GM12873 (cell line): ENCODE results near the gene TAS2R31.

Experiments
- TF ChIP-seq, protein P1 (sequence below): IDR thresholded peaks from 2 replicates; pipeline ENCODE4 v1.5.1; 2012; ENCODE audit warnings: low read depth, mild to moderate bottlenecking, moderate library complexity, low read length, control low read depth; ENCODE audit not compliant: insufficient read depth; ENCODE audit errors: missing control alignments

Gene TAS2R31

DNA sequence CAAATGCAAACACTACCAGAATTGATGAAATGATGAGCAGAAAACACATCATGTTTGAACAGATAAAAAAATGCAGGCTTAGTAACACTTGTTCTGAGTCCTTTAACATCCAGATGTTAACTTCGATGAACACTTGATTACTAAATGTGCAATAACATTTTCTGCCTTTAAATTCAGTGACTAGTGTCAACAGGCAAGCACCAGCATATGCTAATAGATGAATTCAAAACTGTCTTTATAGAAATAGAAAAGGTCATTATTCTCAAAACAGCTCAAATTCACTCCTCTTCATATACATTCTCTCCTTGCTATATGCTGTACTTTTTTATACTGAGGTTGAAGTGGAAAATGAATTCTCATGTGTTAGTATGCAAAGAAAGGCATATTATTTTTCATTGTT, 8.7 kb downstream of the TAS2R31 start, which contains the start of gene TAS2R19:
TAS2R19 (minus strand) TSS at position 101 of the 400 bp plus-strand sequence; CDS start at position 52, 49 bp downstream.
- TF ChIP-seq, protein P1, sequence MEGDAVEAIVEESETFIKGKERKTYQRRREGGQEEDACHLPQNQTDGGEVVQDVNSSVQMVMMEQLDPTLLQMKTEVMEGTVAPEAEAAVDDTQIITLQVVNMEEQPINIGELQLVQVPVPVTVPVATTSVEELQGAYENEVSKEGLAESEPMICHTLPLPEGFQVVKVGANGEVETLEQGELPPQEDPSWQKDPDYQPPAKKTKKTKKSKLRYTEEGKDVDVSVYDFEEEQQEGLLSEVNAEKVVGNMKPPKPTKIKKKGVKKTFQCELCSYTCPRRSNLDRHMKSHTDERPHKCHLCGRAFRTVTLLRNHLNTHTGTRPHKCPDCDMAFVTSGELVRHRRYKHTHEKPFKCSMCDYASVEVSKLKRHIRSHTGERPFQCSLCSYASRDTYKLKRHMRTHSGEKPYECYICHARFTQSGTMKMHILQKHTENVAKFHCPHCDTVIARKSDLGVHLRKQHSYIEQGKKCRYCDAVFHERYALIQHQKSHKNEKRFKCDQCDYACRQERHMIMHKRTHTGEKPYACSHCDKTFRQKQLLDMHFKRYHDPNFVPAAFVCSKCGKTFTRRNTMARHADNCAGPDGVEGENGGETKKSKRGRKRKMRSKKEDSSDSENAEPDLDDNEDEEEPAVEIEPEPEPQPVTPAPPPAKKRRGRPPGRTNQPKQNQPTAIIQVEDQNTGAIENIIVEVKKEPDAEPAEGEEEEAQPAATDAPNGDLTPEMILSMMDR, result no peak

DNA sequence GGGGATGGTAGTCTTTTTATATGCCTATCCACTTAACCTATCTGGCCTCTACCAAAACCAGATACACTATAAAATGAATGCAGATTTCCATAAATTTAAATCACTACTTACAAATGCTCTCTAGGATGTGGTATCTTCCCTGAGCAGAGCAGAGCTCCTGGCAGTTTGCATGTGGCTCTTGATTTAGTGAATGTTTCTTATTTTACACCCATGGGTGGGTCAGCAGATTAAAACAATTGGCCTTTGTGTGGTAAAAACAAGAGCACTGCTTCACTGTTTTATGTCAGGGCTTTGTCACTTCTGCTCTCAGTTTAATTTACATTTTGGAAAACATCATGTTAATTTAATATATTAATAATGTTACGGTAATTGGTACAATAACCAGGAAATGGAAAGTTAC, 14.3 kb downstream of the TAS2R31 start:
- TF ChIP-seq, protein P1, result no peak

DNA sequence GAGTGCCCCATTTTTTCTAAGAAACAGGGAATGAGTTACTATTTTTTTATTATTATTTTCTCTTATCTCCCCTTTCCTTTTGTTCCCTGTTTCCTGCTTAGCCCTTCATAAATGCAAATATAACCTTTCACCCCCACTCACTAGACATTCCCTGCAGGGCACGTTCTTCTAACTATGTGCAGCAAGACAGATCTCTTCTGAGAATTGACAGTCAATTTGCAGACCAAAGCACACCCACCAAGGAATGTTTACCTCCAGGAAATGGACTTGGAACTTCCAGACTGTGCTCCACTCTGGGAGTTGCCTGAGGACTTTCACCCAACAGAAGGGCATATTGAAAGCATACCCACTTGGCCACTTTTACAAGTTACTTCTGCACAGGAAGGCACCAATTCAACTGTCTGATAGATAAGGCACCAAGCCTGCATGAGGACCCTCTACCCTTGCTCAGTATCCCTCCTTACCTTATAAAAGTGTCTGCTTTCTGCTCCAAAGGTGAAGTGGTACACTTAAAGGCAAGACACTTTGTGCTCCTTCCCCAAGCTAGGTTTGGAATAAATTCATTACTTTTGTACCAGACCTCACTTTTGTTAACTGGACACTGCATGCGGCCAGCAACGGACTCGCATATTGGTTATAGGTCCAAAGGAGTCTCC, 15.3 kb downstream of the TAS2R31 start:
- TF ChIP-seq, protein P1, result no peak

DNA sequence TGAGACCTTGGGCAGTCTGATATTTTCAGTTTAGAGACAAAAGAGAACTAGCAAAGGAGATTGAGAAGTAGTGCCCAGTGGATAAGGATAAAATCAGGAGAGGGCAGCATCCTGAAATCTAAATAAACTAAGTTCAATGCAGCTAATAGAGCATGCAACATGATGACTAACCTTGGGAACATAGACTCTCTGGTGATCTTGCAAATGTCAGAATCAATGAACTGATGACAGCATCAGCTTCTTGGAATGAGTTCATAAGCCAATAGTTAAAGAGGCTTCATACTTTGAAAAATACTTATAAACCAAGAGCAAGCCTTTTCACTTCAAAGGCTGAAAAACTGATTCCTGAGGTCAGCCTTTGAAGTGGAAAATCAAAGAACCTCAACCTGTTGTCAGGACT, 17.0 kb downstream of the TAS2R31 start:
- TF ChIP-seq, protein P1, result no peak

DNA sequence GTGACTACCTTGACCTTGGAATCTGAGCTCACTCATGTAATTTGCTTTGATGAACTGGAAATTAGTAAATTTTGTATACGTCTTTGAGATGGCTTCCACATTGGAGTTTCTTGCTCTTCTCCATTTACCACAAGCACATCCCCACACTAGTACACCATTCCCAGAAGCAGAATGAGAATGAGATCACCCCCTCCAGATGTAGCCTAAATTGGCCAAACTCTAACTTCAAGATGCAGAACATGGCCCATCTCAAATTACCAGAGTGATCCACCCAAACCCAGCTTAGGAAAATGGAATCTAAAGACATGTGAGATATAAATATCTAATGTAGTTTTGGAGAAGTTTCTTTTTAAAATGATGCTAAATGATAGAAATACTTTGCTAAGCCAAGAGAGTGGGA, 23.6 kb downstream of the TAS2R31 start:
- TF ChIP-seq, protein P1, result no peak

DNA sequence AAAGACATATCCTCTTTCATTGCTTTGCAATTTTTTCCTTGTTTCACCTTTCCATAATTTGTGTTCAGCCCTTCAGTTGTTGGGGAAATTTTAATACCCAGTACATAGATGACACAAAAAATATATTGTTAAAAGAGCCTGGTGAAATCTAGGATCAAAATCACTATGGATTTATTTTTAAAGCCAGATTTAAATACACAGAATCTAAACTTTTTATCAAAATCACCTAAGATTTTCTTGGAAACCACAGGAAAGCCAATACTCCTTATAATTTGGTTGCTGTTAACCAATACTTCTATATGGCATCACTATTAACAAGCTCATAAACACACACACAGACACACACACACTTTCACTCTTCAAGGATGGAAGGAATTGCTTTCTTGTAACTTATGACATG, 33.0 kb downstream of the TAS2R31 start, which contains the start of gene TAS2R20:
TAS2R20 (minus strand) TSS at position 101 of the 400 bp plus-strand sequence. CDS start 429 bp downstream, outside the sequence.
- TF ChIP-seq, protein P1, result no peak

DNA sequence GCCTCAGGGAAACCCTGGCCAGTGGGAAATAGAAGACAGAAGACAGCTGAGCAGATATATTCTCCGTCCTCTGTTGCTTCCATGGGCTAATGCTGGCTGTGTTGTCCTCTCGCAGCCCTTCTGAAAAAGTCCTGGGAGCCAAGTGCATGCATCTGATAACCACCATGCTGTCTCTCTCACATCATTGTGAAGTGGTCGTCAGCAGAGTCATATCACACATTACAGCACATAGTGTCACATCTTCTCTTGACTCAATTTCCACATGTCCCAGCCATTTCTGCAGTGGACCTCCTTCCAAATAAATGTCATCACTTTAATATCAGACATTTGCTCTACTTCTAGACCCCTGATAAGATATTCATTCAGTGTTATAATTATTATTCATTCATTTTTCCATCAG, 36.9 kb downstream of the TAS2R31 start:
- TF ChIP-seq, protein P1, result no peak

DNA sequence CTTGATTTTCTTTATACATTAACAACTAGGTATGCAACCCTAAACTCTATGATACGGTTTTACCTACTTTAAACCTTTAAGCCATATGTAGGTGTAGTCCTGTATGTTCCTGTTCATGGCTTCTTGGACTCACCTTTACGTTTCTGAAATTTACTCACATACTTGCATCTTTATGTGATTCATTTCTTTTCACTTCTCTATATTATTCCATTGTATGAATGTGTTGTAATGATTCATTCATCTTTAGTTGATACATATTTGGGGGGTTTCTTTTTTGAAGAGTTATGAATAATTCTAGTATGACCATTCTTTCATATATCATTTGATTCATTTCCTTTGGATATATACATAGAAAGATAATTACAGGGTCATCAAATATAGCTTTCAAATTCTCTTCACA, 42.1 kb downstream of the TAS2R31 start:
- TF ChIP-seq, protein P1, result no peak
